22Rv1 (cell line): ENCODE results near the gene LINS1.

ENCODE experiments used
- ZFX ChIP-seq: fragments of 450-650 bp; IDR thresholded peaks from 2 replicates; pipeline ENCODE4 v1.6.1; 2017; ENCODE audit warnings: antibody characterized with exemption, borderline replicate concordance
- TF ChIP-seq, protein P1 (sequence below): fragments of 450-650 bp; IDR thresholded peaks from 2 replicates; pipeline ENCODE4 v1.5.1; 2017; ENCODE audit warnings: mild to moderate bottlenecking

DNA sequence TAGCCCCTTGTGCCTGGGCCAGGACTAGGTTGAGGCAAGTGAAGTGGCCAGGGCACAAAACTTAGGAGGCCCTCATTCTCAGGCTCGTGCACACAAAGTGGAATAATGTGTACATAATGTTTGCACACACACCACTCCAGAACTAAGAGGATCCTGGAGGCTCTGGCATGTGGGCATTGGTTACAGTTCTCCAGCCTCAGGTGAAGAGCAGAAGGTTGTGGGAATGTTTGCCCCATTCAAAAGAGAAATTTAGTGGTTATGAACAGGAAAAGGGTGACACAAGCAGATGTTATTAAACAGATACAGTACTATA is 31.7 kb upstream of the LINS1 start:
- TF ChIP-seq, protein P1, sequence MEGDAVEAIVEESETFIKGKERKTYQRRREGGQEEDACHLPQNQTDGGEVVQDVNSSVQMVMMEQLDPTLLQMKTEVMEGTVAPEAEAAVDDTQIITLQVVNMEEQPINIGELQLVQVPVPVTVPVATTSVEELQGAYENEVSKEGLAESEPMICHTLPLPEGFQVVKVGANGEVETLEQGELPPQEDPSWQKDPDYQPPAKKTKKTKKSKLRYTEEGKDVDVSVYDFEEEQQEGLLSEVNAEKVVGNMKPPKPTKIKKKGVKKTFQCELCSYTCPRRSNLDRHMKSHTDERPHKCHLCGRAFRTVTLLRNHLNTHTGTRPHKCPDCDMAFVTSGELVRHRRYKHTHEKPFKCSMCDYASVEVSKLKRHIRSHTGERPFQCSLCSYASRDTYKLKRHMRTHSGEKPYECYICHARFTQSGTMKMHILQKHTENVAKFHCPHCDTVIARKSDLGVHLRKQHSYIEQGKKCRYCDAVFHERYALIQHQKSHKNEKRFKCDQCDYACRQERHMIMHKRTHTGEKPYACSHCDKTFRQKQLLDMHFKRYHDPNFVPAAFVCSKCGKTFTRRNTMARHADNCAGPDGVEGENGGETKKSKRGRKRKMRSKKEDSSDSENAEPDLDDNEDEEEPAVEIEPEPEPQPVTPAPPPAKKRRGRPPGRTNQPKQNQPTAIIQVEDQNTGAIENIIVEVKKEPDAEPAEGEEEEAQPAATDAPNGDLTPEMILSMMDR = no peak
- TF ChIP-seq ZFX = no peak
